HG03432 (cell line): Measurements from ENCODE around the gene ERN1.

Source experiments
- ATAC-seq: cut with Tn5 transposase; IDR thresholded peaks from one replicate; pipeline ENCODE4 v1.9.1; 2021; ENCODE audit warnings: mild to moderate bottlenecking, moderate library complexity; ENCODE audit not compliant: unreplicated experiment

The ERN1 gene

DNA sequence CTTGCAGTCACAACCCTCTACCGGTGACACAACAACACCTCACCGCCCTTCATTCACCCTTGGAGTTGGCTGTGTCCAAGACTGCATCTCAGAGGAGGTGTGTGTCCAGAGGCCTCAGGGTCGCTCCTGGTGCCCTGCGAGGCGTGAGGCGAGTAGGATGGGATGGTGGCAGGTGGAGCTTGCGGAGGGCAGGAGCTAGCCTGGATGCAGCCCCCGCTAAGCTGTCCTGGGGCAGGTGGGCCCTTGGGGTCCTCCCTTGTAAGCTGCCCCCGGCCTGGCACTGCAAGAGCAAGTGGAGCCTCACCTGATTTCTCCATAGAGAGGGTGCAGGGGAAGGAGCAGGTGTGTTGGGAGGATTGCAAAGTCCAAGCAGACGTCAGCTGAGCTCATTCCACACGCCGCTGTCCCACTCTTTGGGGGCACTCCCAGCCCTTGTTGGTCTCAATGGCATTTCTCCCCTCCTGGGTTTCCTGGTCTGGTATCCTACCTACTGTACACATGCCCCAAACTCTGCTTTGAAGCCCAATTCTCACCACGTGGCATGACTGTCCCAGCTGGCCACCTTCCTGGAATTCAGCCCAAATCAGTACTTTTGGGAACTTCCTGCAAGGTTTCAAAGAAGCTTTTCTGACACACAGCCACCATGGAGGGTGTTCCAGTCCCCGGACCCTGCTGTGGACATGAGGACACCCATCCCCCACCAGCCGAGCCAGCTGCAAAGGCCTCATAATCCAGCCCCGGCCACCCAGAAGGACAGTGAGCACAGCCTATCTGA, 91.4 kb downstream of the ERN1 start:
- ATAC-seq, result no peak

DNA sequence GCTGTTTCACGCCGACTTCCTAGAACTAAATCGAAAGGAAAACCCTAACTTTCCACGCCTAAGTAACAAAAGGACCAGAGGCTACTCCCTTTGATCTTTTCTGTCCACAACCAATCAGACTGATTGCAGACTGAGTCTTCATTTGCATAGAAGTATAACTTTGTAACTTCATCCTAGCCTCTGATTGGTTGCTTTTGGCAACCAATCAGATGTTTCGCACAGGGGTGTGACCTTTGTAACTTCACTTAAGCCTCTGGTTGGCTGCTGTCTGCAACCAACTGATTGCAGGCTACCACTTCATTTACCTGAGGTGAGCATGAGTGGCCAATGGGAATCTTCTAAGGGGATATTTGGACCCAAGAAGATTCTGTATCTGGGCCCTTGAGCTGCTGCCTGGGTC, 92.1 kb downstream of the ERN1 start:
- no peak for ATAC-seq

DNA sequence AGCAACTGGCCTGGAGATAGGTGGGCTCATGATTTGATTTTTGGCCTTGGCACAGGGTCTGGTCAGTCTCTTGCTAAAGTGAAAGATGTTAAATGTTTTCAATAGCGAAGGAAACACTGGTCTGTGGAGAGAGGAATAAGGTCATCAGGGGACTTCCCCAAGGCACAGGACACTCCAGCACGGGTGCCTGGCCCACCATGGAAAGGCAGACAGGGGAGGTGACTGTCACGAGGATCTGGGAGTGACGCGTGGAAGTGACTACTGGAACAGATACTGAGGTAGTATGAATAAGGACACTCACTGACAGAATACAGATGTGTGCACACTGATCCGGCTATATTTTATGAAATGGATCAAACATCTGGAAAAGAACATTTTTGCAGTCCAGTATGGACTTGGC, 92.8 kb downstream of the ERN1 start:
- no peak for ATAC-seq

- no peak for ATAC-seq
These were observed 93.6 kb downstream of the ERN1 start for GRCh38 chr17:64036198-64036922.

GRCh38 chr17:64032081-64032480, 97.9 kb downstream of the ERN1 start:
- ATAC-seq, result no peak

DNA sequence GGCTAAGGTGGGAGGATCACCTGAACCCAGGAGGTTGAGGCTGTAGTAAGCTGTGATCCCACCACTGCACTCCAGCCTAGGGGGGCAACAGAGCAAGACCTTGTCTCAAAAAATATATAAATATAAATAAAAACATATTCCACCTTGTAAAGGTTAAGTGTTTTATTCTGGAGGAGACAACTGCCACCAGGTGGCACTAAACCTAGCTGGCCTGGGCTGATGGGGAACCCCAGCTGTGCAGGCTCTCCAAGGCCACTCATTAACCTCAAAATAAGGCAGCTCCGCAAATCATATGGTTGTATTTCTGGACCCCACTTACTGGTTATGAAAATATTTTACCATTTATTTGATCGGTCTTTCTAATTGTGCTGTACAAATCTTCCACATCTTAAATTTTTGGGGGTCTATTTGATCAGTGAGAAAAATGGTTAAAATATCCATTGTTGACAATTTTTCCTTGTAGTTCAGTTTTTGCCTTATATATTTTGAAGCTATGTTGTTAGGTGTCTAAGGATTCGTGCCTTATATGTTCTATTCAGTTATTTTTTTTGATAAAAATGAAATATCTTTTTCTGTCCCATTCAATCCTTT, 101.0 kb downstream of the ERN1 start:
- no peak for ATAC-seq

- ATAC-seq, result peak; percentile 63
These were observed 104.1 kb downstream of the ERN1 start for GRCh38 chr17:64025732-64026294.

- no peak for ATAC-seq
These were observed 104.9 kb downstream of the ERN1 start for GRCh38 chr17:64024781-64025731.

GRCh38 chr17:64024215-64024654, 105.7 kb downstream of the ERN1 start:
- no peak for ATAC-seq

DNA sequence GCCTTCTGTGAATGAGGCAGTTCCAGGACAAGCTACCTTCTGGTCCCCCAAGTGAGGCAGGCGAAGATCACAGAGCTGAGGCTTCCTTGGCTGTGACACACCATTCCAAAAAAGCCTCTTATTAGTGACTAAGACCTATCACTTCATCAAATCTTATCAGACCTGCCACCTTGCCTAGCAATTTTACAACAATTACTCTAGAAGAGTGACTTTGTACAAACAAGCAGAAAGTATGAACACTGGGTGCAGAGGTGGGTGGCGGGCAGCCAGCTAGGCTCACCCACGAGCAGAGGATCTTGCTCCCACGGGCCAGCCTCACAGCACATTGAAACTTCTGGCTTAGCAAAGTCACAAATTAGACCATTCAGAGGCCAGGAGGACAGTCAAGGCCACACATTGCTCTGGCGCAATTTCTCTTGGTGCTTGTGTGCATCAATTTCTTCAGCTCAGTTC, 107.3 kb downstream of the ERN1 start:
- no peak for ATAC-seq

DNA sequence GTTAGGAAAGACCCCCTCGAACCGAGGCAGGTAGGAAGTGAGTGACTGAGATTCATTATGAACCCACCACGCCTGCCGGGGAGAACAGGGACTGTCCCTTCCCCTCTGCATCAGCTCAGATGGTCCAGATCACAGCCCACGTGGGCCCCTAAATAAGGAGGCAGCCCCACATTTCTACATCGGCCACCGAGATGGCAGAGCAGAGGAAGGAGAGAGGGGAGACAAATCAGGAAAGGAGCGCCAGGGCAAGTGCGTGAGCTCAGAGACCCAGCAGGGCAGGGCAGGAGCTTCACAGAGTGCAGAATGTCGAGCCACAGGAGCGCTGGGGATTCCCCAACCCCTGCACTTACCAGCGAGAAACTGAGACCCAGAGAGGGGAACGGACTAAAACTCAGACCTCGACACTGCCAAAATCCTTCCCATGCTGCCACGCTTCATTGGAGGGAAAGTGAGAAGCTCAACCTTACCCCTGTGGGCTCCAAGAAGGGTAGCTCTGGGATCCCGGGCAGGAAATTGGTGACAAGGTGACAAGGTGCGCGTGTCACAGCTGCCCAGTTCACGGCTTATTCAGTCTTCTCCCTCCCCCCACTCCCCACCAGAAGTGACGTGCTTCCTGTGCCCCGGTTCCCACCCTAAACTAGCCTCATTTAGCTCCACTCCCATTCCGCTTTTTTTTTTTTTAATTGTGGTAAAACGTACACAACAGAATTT, 109.7 kb downstream of the ERN1 start, which contains the start of gene ICAM2:
ICAM2 (minus strand) TSS at position 578 of the 711 bp plus-strand sequence. CDS start 13,942 bp downstream, outside the sequence.
- ATAC-seq, result peak; percentile 71

- peak; percentile 8 for ATAC-seq
These were observed 110.4 kb downstream of the ERN1 start for GRCh38 chr17:64019551-64019961.

GRCh38 chr17:64017381-64017980, 112.5 kb downstream of the ERN1 start:
- ATAC-seq, result no peak

- no peak for ATAC-seq
These were observed 113.0 kb downstream of the ERN1 start for GRCh38 chr17:64016974-64017373.

DNA sequence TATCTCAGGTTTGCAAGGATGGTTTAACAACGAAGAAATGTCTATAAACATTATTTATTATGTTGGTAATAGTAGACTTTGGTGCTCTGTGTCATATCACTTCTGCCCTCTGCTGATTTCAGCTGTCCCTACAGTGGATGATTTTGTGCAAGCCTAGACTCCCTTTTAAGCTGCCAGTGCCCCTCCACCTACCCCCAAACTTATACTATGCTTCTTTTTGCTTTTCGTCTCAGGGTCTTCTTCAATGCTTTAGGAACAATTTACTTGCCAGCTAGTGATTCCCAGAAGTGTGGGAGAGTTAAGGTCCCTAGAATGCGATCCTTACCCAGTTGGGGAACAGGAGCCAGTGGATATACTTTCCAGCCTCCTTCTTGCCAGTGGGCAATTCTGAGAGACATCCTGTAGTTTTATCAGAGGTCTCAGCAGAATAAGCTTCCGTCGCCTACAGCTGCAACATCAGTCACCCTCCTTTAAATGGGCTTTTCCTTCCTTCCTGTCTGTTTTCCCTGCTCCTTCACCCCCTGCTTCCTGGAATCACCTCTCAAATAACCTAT, 113.6 kb downstream of the ERN1 start:
- ATAC-seq, result no peak

- ATAC-seq, result no peak
These were observed 114.5 kb downstream of the ERN1 start for GRCh38 chr17:64015447-64015846.

- ATAC-seq, result no peak
These were observed 120.2 kb downstream of the ERN1 start for GRCh38 chr17:64009571-64010402.

- ATAC-seq, result no peak
These were observed 121.1 kb downstream of the ERN1 start for GRCh38 chr17:64008830-64009229.
